HG03558 (cell line): ENCODE results near the gene TM2D3.

ENCODE experiments used
- ATAC-seq: cut with Tn5 transposase; IDR thresholded peaks from one replicate; pipeline ENCODE4 v1.9.1; 2021; ENCODE audit warnings: moderate number of reproducible peaks; ENCODE audit not compliant: unreplicated experiment; ENCODE audit errors: extremely low read depth

TM2D3 gene

DNA sequence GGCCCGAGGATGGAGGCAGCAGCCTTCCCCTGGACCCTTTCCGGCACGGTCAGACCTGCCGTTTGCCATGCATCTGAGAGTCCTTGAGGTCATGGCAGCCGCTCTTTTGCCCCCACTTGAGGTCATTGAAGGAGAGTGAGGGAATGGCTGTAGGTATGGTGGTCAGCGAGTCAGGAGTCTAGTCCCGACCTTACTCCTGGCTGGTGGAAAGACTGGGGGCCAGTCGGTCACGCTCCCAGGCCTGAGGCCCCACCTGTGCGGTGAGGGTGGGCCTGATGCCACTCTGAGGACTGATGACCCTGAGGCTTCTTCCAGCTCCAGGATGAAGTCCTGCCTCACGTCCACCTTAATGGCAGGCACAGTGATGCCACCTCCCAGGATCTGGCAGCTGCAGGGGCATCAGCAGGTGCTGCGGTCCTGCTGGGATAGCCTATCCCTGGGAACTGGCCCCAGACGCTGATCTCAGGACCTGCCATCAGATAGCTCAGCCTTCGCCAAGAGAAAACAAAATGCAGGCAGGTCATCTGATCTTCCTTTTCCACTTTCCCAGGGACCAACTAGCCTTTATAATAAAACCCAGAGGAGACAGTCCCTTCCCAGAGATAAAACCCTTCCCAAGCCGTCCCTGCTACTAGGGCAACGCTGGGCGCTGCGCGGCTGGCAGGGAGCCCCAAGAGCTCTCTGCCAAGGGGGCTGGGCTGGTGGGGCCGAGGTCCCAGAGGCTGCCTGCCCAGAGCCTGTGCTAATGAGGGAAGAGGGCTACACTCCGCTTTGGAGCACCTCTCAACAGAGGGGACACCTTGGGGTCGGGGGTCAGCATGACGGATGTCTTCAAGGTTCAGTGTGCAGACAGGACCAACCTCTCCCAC is 42.2 kb downstream of the TM2D3 start:
- no peak for ATAC-seq

DNA sequence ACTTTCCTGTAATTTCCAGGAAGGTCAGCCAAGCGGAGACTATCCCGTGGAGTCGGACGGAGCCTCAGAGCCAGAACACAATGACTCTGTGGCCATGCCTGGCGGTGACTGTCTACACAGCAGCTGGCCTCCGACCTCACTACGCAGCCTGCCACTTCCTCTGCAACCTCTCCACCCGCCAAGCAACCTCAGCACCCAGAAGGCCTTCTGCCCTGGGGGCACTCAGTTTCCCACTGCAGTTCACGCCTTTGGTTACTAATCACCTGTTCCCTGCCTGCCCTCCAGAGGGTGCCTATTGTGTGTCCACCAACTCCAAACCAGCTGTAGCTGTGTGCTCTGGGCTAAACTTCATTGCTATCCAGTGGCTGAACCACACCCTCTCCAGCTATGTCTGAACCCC is 44.0 kb downstream of the TM2D3 start:
- no peak for ATAC-seq

DNA sequence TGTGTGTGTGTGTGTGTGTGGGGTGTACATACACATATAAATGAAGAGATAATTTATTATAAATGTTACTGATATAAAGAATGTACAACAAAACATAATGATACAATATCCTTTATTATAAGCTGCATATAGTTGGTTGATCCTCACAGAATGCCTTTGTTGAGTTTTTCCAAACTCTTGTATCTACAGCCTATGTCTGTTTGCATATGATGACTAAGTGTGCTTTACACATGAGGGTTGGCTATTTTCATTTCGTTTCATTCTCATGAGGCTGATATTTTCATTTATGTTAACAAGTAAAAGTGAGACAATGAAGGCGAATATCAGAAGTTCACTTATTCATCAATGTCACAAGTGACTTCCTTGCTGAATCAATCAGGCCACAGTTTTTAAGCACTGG is 45.1 kb downstream of the TM2D3 start:
- no peak for ATAC-seq

DNA sequence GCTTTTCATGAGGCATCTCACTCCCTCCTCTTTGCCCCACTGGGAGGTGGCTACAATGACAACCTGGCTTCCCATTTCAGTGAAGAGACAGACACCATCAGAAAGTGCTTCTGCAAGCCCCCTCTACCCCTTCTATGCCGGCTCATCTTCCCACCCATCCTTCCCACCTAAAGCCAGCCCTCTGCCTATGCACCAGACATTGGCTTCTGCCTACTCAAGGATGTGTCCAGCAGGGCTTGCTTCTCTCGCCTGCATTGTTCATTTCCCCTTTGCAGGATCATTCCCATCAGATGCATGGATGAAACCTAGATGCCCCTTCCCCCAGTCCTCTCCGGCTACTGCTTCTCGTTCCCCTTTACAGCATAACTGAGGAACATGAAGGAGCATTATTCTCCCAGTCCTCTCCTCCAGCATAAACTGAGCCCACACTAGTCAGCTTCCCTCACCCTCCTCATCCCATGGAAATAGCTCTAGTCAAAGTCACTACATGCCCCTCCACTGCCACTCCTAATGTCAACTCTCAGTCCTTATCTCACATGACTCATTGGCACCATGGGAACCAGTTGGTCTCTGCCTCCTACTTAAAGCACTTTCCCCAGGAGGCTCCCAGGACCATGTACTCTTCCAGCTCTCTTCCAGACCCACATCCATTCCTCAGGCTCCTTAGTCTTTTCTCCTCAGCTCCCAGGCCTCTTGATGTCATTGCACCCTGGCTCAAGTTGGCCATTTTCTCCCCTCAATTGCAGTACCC is 47.9 kb downstream of the TM2D3 start:
- ATAC-seq, result no peak

DNA sequence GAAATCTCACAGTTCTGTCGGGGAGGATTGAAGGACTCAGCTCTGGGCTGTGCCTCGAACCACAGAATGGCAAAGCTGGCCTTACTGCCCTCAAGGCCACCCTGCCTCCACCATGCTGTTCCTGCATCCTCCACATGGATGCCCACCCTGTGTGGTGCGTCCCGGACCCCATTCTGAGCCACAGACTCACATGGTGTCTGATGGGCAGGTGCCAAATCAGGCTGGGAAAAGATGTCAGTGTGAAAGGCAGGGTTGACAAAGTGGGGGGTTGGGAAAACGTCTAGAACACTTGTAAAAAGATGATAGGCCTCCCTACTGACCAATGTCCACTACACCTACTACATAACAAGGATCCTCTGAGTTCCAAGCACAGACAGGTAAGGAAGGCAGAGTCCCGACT is 49.4 kb downstream of the TM2D3 start:
- no peak for ATAC-seq

DNA sequence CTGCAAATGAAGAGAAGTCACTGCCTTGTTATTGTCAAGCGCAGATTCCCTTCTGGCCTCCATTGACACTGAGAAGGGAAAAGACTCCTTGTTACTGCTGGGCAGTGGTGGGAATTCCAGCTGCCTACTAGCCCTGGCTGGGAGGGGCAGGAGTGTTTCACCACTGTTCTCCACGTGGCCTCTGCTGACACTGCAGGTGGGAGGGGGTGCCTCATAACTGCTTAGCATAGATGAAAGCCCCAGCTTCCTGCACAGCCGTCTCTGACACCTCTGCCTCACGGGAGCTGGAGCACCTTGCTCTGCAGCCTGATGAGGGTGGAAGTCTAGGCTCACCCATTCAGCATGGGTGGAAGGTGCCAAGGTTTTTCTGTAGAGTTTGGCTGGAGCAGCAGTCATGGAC is 52.1 kb downstream of the TM2D3 start:
- ATAC-seq, result no peak

DNA sequence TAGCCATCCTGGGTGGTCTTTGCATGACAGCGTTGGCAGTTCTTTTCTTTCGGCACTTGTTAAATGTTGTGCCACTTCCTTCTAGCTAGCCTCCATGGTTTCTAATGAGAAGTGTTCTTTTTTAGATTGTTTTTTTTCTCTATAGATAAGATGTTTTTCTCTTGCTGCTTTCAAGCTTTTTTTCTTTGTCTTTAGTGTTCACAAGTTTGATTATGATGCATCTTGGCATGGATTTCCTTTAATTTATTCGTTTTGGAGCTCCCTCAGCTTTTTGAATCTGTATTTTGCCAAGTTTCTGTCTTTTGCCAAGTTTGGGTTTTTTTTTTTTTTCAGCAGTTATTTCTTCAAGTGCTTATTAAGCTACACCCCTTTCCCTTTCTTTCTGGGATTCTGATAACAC is 53.1 kb downstream of the TM2D3 start:
- ATAC-seq, result no peak

DNA sequence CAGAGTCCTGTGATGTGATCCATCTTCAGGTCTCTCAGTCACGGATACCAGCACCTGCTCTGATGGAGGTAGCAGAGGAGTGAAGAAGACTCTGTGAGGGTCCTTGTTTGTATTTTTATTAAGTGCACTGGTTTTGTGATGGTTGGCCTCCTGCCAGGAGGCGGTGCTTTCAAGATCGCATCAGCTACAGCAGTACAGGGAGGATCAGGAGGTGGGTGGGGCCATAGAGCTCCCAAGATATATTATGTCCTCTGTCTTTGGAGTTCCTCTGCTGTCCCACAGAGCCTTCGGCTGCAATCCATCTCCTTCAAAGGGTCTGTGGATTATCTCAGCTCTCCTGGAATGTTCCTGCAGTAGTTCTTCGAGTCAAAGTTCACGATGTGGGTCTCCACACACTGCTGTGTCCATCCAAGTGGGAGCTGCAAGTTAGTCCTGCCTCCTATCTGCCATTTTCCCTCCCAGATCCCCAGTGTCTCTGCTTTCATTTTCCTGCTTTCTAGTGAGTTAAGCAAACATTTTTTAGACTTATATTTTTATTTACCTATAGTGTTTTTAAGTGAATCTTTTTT is 54.7 kb downstream of the TM2D3 start:
- ATAC-seq, result no peak

DNA sequence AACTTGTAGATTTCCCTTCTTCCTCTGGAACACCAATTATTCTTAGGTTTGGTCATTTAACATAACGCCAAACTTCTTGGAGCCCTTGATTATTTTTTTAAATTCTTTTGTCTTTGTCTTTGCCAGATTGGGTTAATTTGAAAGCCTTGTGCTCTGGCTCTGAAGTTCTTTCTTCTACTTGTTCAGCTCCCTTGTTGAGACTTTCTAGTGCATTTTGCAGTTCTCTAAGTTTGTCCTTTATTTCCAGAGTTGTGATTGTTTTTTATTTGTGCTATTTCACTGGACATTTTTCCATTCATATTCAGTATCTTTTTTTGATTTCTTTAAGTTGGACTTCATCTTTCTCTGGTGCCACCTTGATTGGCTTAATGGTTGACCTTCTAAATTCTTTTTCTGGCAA is 55.5 kb downstream of the TM2D3 start:
- ATAC-seq, result no peak
